ENCODE results near the gene RAB11FIP3.

Gene RAB11FIP3

DNA sequence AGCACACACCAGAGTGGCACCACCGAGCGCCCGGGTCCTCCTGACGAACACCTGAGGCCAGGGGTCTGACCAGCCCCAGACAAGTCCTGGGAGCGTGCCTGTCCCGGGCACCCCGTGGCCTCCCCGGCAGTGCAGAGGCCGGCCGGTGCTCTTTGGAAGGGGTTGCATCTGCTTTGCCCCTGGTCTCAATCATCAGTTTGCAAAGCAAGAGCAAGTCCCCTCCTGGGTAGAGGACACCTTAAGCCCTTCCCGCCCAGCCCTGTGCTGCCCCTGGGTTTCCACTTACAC is 90.4 kb downstream of the RAB11FIP3 start:
- no peak for DNase-seq (ENCODE audit: low read depth, low spot score)

DNA sequence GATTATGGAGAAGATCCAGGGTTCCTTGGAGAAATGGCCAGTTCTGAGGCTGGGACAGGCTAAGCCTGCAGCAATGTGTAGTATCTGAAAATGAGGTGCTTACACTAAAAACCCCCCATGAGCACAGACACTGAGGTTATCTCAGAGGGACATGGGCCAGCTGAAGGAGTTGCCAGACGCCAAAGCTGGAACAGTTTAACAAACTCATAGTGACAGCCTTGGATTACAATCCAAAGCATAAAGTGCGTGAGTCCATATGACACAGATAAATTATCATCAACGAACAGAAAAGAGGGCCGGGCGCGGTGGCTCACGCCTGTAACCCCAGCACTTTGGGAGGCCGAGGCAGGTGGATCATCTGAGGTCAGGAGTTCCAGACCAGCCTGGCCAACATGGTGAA is 90.9 kb downstream of the RAB11FIP3 start:
- no peak for DNase-seq (ENCODE audit: low read depth, low spot score)

DNA sequence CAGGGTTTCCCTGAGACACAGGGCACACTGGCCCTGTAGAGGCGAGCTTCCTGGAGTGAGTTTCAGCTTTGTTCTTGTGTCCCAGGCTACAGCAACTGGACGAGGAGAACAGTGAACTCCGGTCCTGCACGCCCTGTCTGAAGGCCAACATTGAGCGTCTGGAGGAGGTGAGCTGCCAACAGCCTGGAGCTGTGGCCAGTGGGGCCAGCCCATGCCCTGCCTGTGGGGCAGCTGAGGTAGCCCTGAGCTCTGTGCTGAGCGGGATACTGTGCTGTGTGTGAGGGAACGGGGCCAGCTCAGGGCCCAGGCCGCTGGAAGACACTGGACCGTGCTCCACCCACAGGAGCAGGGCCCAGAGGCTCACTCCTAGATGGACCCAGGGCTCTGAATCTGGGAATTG is 93.4 kb downstream of the RAB11FIP3 start:
- no peak for DNase-seq (ENCODE audit: low read depth, low spot score)

DNA sequence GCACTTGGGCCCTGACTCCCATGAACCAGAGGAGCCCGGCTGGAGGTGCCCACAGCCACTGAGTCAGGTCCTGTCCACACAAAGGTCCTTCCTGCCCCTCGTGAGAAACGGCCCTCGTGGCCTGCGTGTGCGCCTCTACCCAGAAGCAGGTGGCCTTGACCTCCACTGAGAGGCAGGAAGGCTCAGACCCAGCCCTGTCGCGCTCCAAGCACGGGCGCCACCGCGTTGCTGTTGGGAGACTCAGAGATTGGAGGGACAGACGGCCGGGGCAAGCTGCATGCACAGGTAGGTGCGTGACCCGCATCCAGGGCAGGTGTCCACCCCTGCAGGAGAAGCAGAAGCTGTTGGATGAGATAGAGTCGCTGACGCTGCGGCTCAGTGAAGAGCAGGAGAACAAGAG is 94.0 kb downstream of the RAB11FIP3 start:
- DNase-seq (ENCODE audit: low read depth, low spot score) = no peak

DNA sequence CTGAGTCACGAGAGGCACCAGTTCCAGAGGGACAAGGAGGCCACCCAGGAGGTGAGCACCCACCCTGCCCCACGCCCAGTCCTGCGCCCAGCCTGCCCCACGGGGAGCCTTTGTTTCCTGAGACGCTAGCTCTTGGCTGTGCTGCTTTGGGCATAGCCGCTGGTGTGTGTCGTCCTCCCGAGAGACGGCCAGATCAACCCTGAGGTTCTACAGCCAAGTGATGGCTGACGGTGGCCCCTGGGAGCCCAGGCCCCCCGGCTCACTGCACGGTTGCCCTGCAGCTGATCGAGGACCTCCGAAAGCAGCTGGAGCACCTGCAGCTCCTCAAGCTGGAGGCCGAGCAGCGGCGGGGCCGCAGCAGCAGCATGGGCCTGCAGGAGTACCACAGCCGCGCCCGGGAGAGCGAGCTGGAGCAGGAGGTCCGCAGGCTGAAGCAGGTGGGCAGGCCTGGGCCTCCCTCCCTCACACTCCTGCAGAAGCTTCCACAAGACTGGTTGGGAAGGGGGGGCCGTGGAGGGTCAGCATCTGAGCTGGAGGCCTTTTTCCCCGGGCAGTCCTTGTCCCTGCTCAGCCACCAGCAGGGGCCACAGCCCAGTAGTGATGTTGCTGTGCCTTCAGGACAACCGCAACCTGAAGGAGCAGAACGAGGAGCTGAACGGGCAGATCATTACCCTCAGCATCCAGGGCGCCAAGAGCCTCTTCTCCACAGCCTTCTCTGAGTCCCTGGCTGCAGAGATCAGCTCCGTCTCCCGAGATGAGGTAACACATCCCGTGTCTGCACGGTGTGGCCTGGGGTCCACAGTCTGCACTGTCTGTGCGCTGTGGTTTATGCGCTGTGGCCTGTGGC is 94.6 kb downstream of the RAB11FIP3 start:
- DNase-seq (ENCODE audit: low read depth, low spot score) = no peak

DNA sequence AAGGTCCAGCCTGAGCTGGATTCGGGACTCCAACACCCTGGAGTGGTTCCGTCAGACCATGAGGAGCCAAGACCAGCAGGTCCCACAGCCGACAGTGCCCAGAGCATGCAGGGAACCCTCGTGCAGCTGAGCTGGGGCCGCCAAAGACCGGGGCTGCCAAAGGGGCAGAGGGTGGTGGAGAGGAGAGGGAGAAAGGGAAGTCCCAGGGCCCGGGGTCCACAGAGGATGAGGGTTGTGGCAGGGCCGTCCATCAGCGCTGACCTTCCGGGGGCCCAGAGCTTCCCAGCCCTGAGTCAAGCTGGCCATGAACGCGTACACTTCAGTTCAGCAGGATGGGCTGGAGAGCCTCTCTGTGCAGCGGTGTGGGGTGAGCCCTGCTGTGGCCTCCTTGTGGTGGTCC is 95.4 kb downstream of the RAB11FIP3 start:
- DNase-seq (ENCODE audit: low read depth, low spot score) = no peak

DNA sequence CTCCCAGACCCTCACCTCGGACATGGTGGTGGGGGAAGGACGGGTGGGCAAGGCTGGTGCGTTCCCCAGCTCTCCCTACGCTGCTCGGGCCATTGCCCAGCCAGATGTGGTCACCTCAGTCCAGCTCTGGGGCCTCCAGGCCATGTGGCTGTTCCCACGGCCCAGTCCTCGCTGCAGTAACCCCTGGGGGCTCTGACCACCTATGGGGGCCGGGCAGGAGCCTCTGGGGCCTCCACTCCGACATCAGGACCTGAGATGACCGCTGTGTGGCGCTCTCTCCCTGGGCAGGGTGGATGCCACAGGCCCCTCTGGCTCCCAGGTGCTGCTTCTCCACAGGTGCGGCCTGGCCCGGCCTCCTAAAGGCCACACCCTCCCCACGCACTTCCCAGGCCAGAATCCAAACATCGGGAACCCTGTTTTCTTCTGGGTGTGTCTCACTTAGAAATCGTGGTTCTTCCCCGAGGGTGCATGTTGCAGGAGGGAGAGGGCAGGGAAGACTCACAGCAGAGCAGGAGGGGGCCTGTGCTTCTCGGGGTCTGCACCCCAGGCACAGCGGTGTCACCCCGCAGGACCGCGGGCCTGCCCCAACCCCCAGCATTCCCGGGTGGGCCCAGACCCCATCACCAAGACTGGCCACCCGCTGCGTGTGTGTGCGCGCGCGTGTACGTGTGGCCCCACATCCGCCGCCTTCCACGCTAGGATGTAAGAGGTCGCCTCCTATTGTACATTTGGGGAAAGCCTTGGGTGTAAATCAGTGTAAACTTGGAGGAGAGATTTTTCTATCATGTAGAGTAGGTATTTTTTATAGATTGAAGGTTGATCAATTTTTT is 96.1 kb downstream of the RAB11FIP3 start:
- no peak for DNase-seq (ENCODE audit: low read depth, low spot score)

DNA sequence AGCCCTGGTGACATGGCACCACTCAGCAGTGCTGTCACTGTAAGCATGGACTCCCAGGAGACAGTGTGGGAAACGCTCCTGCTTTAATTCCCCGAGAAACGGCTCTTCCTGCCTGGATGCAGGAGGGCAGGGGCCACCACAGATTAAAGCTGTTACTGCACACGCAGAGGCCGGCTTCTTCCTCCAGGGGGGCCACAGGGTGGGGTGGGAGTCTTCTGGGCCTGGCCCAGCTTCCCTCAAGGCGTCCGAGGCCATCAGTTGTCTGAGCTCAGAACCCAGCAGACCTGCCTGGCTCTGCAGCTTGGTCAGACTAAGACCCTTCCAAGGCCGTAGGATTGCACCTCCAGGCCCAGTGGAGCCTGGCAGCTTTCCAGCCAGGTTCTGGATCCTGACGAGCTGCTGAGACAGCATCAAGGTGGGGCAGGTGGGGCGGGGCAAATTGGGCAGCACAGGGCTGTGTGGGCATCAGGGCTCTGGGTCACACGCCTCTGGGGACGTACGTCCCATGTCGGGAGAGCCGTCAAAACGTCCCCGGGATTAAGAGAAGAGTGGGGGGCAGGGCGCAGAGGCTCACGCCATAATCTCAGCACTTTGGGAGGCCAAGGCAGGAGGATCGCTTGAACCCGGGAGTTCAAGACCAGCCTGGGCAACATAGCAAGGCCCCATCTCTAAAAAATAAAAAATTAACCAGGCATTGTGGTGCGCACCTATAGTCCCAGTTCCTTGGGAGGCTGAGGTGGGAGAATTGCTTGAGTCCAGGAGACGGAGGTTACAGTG is 97.1 kb downstream of the RAB11FIP3 start:
- no peak for DNase-seq (ENCODE audit: low read depth, low spot score)

DNA sequence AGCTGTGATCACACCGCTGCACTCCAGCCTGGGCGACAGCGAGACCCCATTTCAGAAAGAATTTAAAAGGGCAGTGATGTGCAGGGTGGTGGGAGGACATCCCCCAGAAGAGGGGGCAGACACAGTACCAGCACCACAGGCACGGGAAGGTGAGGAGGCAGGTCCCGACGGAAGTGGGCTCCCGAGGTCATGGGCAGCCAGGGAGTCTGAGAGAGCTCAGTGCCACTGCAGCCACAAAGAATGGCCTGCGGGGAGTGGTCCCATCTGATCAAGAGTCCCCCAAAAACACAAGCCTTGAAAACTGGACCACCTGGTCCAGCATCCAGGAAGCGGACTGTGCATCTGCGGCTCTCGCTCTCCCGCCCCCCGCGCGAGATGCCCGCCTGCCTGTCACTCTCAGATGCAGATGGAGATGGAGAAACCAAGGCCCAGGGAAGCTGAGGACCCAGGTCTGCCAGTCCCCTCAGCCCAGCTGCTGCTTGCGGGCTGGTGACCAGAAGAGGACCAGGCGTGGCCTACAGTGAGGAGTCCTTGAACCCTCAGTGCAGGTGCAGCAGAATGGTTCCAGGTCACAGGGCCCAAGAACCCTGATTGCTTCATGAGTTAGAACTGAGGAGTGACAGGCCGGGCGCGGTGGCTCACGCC is 97.8 kb downstream of the RAB11FIP3 start:
- DNase-seq (ENCODE audit: low read depth, low spot score) = no peak

DNA sequence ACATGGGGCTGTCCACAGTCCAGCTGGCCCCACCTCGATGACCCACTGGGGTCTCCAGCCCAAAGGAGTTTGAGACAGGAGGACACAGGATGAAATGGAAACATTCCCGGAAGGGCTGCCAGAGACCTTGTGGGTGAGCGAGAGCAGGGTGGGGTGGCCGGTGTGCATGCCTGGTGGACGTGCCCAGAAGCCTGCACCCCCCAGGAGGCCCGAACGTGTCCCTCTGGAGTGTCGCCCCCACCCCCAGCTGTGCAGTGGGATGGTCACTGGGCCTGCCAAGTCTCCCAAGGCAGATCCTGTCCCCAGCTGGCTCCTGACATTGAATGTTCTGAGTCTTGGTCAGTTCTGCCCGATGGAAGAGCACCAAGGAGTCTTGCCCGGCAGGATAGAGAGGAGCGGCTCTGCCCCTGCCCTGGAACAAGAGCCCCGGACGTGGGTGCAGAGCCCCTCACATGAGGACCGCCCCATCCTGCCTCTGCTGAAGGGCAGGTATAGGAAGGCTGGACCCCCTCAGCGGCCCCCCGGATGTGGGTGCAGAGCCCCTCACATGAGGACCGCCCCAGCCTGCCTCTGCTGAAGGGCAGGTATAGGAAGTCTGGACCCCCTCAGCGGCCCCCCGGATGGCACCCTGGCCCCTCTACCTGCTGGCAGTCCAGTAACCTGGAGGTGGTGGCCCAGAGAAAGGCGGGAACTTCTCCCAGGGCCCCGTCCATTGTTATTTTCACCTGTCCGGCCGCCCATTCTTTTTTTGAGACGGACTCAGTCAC is 99.0 kb downstream of the RAB11FIP3 start:
- DNase-seq (ENCODE audit: low read depth, low spot score) = no peak

DNA sequence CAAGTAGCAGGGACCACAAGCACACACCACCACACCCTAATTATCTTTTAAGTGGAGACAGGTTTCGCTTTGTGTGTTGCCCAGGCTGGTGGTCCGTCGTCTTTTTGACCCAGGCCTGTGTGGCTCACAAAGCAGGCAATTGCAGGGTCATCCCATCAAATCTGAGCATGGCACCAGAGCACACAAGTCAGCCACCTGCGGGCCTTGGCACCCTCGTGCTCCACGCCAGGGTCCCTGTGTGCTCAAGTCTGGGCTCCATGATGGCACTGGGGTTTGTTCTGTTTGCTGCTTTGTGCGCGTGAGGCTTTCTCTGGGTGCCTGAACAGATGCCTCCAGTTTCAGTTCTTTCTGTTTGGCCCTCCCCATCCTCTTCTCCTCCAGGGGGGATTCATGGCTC is 99.7 kb downstream of the RAB11FIP3 start:
- DNase-seq (ENCODE audit: low read depth, low spot score) = no peak

DNA sequence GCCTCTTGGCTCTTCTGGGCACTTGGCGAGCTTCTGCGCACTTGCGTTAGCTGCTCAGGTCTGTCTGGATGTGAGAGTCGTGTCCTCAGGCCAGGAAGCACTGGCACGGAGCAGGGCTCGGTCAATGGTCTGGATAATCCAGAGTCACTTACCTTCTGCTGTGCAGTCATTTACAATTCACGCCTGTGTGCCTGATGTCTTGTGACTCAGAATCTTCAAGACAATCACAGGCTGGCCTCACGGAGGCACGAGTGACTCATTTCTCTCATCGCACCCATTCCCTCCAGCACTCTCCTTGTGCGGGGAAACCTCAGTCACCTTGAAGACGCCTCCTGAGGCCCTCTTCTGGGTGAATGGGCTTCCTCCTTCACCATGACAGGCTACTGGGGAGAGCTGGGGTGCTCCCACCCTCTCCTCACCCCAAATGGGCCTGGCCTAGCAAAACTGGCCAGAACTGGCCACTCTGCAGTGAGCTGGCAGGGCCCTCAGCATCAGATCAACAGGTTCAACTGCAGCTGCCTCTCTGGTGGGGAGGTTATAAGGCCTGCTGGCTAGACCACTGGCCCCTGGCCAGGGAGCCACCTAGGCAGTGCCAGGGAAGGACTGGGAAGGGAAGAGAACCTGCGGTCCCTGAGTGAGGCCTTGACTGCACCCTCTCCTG is 100.2 kb downstream of the RAB11FIP3 start:
- DNase-seq (ENCODE audit: low read depth, low spot score) = peak; percentile 51

DNA sequence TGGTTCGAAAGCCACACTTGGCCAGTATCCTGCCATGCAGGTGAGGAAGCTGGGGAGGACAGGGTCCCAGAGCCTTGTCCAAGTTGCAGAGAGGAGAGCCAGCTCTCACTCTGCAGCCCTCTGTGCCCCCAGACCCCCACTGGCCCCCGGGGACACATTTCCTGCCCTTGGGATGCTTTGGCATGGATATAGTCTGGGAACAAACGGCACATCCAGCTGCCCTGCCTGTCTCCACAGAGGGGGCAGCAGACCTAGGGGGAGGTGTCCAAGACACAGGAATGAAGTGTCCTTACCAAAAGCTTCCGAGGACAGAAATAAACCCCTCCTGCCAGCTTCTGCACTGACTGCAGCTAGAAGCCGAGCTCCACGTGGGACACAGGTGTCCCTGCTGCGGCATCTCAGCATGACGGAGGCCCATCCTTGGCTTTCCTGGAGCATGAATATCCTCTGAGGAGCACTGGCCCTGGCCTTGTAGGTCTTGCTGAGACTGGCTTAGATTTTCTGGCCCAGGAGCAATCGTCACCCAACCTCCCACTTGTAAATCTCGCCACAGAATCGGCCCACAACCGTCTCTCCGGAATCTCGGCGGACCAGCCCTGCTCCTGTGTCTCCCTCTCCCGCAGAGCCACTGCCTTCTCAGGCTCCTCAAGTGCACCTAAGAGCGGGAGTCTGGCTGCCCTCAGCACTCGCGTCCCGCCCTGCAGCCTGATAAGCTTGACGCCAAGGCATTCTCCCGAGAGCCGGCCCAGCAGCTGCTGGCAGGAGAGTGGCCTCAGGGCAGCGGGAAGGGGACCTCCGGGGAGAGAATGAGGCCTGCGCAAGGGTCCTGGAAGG is 100.9 kb downstream of the RAB11FIP3 start:
- DNase-seq (ENCODE audit: low read depth, low spot score) = peak; percentile 89

DNA sequence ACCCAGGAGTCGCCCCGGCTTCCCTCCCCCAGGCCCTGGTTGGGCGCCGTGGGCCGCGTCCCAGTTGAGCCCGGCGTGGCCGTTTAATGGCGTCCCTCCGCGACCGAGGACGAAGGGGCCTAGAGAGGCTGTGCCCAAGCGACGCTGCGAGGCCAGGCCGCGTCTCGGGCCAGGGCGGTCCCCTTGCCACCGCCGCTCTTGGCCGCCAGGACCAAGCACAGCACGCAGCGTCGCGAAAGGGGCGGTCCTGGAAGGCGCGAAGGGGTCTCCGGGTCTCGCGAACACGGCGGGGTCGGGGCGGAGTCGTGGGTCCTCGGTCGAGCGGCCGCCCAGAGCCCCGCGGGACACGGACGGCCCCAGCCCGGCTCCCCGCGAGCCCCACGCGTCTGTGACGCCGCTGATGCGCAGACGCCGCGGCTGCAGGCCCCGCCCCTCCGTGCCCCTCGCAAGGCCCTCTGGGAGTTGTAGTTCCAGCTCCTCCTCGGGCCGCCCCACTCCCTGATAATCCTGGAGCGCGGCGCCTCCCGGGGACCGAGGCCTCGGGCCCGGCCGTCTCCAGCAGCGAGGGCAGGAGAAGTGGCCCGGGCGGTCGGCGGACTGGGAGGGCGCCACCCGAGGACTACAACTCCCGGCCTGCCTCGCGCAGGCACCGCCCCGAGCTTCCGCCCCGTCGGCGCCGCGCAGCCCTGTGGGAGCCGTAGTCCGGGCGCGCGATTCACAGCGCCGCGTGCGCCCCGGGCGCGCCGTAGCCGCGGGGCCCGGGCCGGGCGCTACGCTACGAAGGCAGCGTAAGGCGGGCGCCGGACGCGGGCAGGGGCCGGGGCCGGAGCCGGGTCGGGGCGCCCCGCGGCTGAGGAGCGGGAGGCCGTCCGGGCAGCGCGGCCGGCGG is 101.8 kb downstream of the RAB11FIP3 start, which contains the start of gene CAPN15:
CAPN15 (plus strand) TSS at position 698 of the 889 bp plus-strand sequence. CDS start 19,127 bp downstream, outside the sequence.
- DNase-seq (ENCODE audit: low read depth, low spot score) = peak; percentile 94

DNA sequence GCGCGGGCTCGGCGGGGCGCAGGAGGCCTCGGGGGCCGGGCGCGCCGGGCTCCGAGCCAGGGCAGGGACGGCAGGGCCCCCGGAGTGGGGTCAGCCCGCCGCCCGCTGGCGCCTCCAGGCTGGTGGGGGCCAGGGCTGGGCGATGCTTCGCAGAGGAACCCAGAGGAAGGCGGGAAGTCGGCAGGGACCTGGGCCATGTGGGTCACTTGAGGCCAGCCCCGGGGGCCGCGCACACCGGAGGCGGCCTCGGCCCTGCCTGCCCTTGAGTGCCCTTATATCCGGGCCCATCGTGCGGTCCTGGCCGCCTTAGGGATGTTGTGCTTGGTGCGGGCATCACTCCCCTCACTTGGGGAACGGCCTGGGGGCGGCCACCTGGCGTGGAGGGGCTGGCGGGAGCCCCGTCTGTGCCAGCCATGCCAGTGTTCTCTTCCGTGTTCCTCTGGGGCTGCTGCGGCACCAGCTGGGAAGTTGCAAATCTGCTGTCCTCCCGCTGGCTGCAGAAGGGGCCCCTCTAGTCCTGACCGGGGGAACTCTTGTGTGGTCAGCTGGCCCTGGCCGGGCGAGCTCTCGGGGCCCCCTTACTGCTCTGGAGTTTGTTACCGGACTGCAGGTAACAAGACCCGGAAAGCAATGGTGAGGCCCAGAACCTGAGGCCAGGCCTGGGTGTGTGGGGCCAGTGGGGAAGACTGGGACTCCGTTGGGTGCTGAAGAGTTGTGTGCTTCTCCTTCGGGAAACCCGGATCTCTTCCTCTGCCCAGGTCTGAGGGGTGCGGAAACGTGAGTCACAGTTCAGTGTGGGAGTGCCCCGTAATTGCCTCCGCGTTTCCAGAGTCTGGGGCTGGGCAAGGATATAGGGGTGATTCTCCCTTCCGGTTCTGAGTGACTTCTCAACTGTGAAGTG is 102.9 kb downstream of the RAB11FIP3 start:
- peak; percentile 45 for DNase-seq (ENCODE audit: low read depth, low spot score)

DNA sequence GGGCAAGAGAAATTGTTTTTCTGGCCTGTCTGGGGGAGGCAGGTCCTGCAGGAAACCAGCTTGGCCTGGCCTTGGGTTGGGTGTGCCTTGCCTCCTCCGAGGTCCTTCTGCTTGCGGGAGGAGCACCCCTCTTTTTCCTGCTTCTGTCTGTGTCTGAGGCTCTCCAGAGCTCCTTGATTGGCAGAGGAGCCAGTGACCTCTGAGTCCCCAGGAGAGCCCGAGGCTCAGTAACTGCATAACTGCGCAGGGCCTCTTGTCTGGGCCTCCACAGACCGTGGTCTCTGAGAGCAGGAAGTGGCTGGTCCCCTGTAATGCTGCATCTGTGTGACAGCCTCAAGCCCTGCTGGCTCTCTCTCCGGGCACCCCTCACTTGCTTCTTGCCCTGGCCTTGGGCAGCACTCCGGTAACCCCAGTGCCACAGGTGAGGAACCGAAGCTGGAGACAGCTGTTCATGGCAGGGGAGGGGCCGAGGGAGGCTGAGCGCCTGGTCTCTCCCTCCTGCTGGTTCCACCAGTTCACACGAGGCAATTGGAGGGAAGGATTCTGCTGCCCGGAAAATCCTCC is 103.6 kb downstream of the RAB11FIP3 start:
- peak; percentile 29 for DNase-seq (ENCODE audit: low read depth, low spot score)
